Nephron progenitor cell (in vitro differentiated cells): Measurements from ENCODE around the gene LGALS1.

Experiments used
- DNase-seq: peaks from one replicate; pipeline ENCODE4 v3.0.0; 2021
- H3K27ac Mint-ChIP-seq: 2 replicates; pipeline ENCODE4 v1.8.0; 2021; ENCODE audit warnings: mild to moderate bottlenecking, moderate library complexity, mixed read lengths
- H3K27me3 Mint-ChIP-seq: 2 replicates; pipeline ENCODE4 v1.8.0; 2021; ENCODE audit warnings: mild to moderate bottlenecking, low read depth, mixed read lengths; ENCODE audit not compliant: poor library complexity
- H3K36me3 Mint-ChIP-seq: 2 replicates; pipeline ENCODE4 v1.8.0; 2021; ENCODE audit warnings: low read depth, mixed read lengths
- H3K4me1 Mint-ChIP-seq: 2 replicates; pipeline ENCODE4 v1.8.0; 2021; ENCODE audit warnings: mixed read lengths
- H3K4me3 Mint-ChIP-seq: 2 replicates; pipeline ENCODE4 v1.8.0; 2021; ENCODE audit warnings: mild to moderate bottlenecking, moderate library complexity, mixed read lengths
- H3K9me3 Mint-ChIP-seq: 2 replicates; pipeline ENCODE4 v1.8.0; 2021; ENCODE audit warnings: mild to moderate bottlenecking, moderate library complexity, mixed read lengths
- CTCF ChIP-seq: fragments of 200-600 bp; sonication (generic); IDR thresholded peaks from 2 replicates; pipeline ENCODE4 v1.5.0; 2021; ENCODE audit warnings: antibody characterized with exemption

LGALS1 gene

DNA sequence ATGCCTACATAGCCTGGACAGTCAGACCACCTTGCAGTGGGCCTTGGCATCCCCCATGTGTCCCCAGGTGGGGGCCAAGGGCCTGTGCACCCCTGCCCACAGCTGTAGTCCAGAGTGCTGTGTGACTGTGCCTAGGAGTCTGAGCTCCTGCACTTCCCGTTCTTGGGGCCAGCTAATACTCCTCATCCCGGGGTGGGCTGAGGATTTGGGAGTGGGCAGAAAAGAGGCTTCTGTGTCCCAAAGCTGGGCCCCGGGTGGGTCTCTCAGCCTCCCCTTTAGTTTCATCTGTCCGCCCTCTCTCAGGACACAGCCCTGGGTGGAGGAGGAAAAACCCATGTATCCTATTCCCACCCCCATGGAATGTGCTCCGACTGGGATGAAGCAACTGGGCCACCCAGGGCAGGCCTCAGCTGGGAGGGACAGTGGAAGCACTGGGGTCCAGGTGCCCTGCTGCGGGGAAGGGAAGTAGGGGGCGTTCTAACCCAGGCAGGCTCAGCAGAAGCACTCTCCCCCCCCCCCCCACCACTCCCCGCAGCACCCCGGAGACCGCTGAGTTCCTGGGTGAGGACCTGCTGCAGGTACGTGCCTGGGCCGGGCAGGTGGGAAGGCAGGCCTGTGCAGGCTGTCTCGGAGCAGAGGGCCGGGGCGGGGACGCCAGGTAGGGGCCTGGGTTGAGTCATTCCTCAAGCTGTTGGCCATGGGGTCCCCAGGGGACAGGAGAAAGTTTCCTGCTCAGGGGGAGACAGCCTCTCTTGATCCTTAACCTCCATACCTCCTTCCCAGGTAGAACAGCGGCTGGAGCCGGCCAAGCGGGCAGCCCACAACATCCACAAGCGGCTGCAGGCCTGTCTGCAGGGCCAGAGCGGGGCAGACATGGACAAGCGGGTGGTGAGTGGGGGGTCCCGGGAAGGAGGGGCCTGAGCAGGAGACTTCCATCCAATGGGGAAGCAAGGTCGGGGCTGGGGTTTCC lies 34.6 kb upstream of the LGALS1 start:
- Mint-ChIP-seq H3K27ac (no peak overlapping the region), H3K27me3 (no peaks in the 10 kb centered on the region), H3K9me3 (no peaks in the 10 kb centered on the region), H3K4me3 (peak overlapping the region; percentile 85), H3K4me1 (peaks cover 48% of the 10 kb centered on the region), H3K36me3 (peaks cover 13% of the 10 kb centered on the region)
- DNase-seq: no peak
- no peak for TF ChIP-seq CTCF

GRCh38 chr22:37641561-37641949 lies 33.9 kb upstream of the LGALS1 start:
- no peak for DNase-seq
- Mint-ChIP-seq H3K4me1 (peaks cover 41% of the 10 kb centered on the region), H3K27ac (no peak overlapping the region), H3K36me3 (peaks cover 13% of the 10 kb centered on the region), H3K4me3 (peak overlapping the region; percentile 13), H3K27me3 (no peaks in the 10 kb centered on the region), H3K9me3 (no peaks in the 10 kb centered on the region)
- TF ChIP-seq CTCF: no peak

- H3K27ac Mint-ChIP-seq: peak overlapping the region; percentile 91
Measured at GRCh38 chr22:37643225-37643847, 32.1 kb upstream of the LGALS1 start.

DNA sequence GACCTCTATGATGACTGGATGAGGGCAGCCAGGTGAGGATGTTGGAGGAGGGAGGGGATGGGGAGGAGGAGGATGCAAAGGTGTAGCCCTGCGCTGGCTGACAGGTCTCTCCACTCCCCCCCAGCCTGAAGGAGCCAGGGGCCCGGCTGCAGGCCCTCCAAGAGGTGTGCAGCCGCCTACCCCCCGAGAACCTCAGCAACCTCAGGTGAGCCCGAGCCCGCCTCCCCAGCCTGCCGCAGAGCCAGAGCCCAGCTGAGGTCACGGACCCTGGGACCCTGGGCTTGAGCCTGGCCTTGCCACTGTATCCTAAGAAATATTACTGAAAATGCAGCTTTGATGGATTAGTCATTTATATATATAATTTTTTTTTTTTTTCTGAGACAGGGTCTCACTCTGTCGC lies 28.1 kb upstream of the LGALS1 start:
- Mint-ChIP-seq H3K36me3 (peaks cover 34% of the 10 kb centered on the region), H3K4me3 (no peak overlapping the region), H3K9me3 (no peaks in the 10 kb centered on the region), H3K4me1 (peaks cover 7% of the 10 kb centered on the region), H3K27ac (no peak overlapping the region), H3K27me3 (no peaks in the 10 kb centered on the region)
- no peak for DNase-seq
- no peak for TF ChIP-seq CTCF

More at GRCh38 chr22:37643225-37643847, 32.1 kb upstream of the LGALS1 start:
- TF ChIP-seq CTCF: peak; percentile 91
- Mint-ChIP-seq H3K4me3 (no peak overlapping the region), H3K36me3 (peaks cover 15% of the 10 kb centered on the region), H3K9me3 (no peaks in the 10 kb centered on the region), H3K27me3 (no peaks in the 10 kb centered on the region), H3K4me1 (peaks cover 24% of the 10 kb centered on the region)
- DNase-seq: peak; percentile 95

DNA sequence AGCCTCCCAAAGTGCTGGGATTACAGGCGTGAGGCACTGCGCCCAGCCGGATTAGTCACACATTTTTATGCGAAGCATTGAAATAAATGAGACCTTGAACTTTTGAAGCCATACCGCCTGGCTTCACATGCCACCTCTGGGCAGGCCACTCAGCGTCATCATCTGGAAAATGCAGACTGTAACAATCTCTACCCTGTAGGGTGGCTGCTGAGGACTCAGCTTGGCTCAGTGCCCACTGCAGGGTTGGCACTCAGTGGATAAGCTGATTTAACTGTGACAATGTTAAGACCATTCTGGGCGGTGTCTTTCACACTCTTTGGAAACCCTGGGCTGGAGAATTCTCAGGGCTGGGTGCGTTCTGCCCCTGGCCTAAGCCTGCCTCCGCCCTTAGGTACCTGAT lies 27.5 kb upstream of the LGALS1 start:
- no peak for TF ChIP-seq CTCF
- Mint-ChIP-seq H3K9me3 (no peaks in the 10 kb centered on the region), H3K27me3 (no peaks in the 10 kb centered on the region), H3K4me3 (no peak overlapping the region), H3K4me1 (peaks cover 7% of the 10 kb centered on the region), H3K36me3 (peaks cover 40% of the 10 kb centered on the region), H3K27ac (no peak overlapping the region)
- DNase-seq: no peak
